H1 (cell line): ENCODE results near the gene TCF4. TPM values are rescaled to one million over a fixed set of nuclear protein-coding genes. Genes with fewer than 3 reads are reported as not detected.

ENCODE experiments used
- CBX5 ChIP-seq: fragments of 300-800, 300-1000 bp; sonication (generic); IDR thresholded peaks from 2 replicates; pipeline ENCODE4 v1.7.1; 2016; ENCODE audit warnings: antibody characterized with exemption, low read length, low read depth
- CREB1 ChIP-seq: IDR thresholded peaks from 2 replicates; pipeline ENCODE4 v1.6.1; 2012; ENCODE audit warnings: inconsistent platforms
- GABPA ChIP-seq: IDR thresholded peaks from 2 replicates; pipeline ENCODE4 v1.6.1; 2011; ENCODE audit warnings: mild to moderate bottlenecking, low read length, moderate library complexity, borderline replicate concordance; ENCODE audit not compliant: insufficient read depth
- JUN ChIP-seq: IDR thresholded peaks from 2 replicates; pipeline ENCODE4 v1.6.1; 2011; ENCODE audit warnings: low read depth, mild to moderate bottlenecking, improper control_type of control experiment, low read length
- RAD21 ChIP-seq, 2 experiments: IDR thresholded peaks in 1 of 2; conservative IDR thresholded peaks in 1 of 2; 2 replicates each; pipeline ENCODE4 v1.6.1; 2011; ENCODE audit warnings: low read depth in 2 of 2, low read length in 2 of 2, improper control_type of control experiment in 1 of 2, inconsistent platforms in 1 of 2, mild to moderate bottlenecking in 1 of 2, moderate library complexity in 1 of 2
- RNF2 ChIP-seq: fragments of 200-900, 300-1000 bp; sonication (generic); IDR thresholded peaks from 2 replicates; pipeline ENCODE4 v1.7.1; 2016; ENCODE audit warnings: borderline replicate concordance, low read depth, mild to moderate bottlenecking, antibody characterized with exemption, low read length; ENCODE audit not compliant: poor library complexity, severe bottlenecking; ENCODE audit errors: missing control alignments
- TAF1 ChIP-seq: IDR thresholded peaks from 2 replicates; pipeline ENCODE4 v1.6.1; 2011; ENCODE audit warnings: mild to moderate bottlenecking, low read depth, low read length
- polyA plus RNA-seq, 7 experiments: library from polyadenylated mRNA; depleted of rRNA in 3 of 7; stranded (reverse) in 5 of 7; unstranded in 2 of 7; fragments of >200 nt in 5 of 7; fragments of 200-250 nt in 2 of 7; gene quantifications; 1 replicate in 5 of 7; 2 replicates in 1 of 7; 4 replicates in 1 of 7; pipeline versions ENCODE4 v1.2.1 to v1.2.3, GENCODE V29; 2011 to 2013; ENCODE audit warnings: missing spikeins in 2 of 7, mixed read lengths in 2 of 7
- total RNA-seq: library from RNA; stranded (reverse); fragmentation: NEBNext Ultra II Directional; extraction: Animal tissue kit (Norgen Biotek cat#: 25700); gene quantifications from 2 replicates; pipeline ENCODE4 v1.2.1, GENCODE V29; 2021

The TCF4 gene
- total and polyA plus RNA-seq, 2 of the 8 experiments (the other 6 are each of a cell fraction or from before 2014, with no cell fraction given): 59.3 to 118 TPM

GRCh38 chr18:55444536-55444935 is 143.5 kb downstream of the TCF4 start (continued):
- TF ChIP-seq RNF2: no peak
- no peak for TF ChIP-seq RAD21 (IDR thresholded peaks at IDR 0.05 in 1 of 2, conservative IDR thresholded peaks at IDR 0.05 in 1 of 2; ENCODE audit: low read depth in 2 of 2, low read length in 2 of 2)
- no peak for TF ChIP-seq TAF1
- no peak for TF ChIP-seq JUN
- no peak for TF ChIP-seq CBX5
- no peak for TF ChIP-seq CREB1
- no peak for TF ChIP-seq GABPA
- TF ChIP-seq, all 59 proteins: peak for 0
